ENCODE results near the gene SPIRE2.

DNA sequence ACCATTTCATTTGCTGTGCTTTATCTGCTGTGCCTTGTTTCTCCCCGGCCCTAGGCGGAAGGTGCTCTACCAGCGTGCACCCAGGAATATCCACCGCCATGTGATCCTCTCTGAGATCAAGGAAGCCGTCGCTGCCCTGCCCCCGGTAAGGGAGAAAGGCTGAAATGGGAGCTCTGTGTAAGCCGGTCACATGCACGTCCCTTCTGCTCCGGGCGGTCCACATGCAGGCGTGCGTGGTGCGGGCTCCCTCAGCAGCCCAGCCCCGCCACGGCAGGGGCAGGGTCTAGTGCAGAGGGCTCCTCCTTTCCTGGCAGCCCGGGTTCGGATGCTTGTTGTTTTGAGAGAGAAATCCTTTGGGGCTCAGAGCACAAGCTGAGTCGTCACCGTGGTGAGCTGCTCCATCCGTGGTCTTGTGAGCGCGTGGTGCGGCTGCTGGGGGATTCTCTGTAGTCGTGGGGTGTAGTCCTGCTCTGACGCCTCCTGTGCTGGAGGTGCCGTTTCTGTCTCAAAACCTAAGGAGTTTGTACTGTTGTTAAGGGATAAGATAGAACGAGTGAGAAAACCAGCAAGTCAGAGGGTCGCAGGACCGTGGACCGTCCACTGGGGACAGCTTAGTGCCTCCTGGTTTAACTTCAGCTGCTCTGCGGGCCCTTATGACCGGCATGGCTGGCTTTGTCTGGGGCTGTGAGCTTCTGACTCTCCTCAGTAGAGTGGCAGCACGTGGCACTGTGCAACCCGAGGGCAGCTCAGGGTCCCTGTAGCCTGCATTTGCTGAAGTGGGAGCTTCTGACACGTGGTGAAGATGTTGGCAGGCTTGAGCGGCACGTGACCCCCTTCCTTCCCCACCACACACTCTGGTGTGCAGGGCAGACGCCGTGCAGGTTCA is 78.1 kb downstream of the SPIRE2 start:
- TF ChIP-seq POLR2A (IDR thresholded peaks at IDR 0.05; ENCODE audit: low read length) (no peak), GATA1 (IDR thresholded peaks at IDR 0.05; ENCODE audit: low read depth, low read length) (no peak)
